BLaER1 (cell line): Measurements from ENCODE around the gene NOL3.

Experiments used
- H3K27ac ChIP-seq: shearing (Covaris generic); formaldehyde crosslinking; 2 replicates; pipeline ENCODE4 v1.8.1; 2022
- H3K27me3 ChIP-seq: shearing (Covaris generic); formaldehyde crosslinking; 2 replicates; pipeline ENCODE4 v1.8.1; 2022
- H3K36me3 ChIP-seq: shearing (Covaris generic); formaldehyde crosslinking; 2 replicates; pipeline ENCODE4 v1.8.1; 2022
- H3K4me1 ChIP-seq: shearing (Covaris generic); formaldehyde crosslinking; 2 replicates; pipeline ENCODE4 v1.8.1; 2022
- H3K4me2 ChIP-seq: shearing (Covaris generic); formaldehyde crosslinking; 2 replicates; pipeline ENCODE4 v1.8.1; 2022
- H3K4me3 ChIP-seq: shearing (Covaris generic); formaldehyde crosslinking; 2 replicates; pipeline ENCODE4 v1.8.1; 2022
- H3K9ac ChIP-seq: shearing (Covaris generic); formaldehyde crosslinking; 2 replicates; pipeline ENCODE4 v1.8.1; 2022
- H3K9me3 ChIP-seq: shearing (Covaris generic); formaldehyde crosslinking; 2 replicates; pipeline ENCODE4 v1.8.1; 2022
- H4K20me1 ChIP-seq: shearing (Covaris generic); formaldehyde crosslinking; 2 replicates; pipeline ENCODE4 v1.8.1; 2022
- Cebpa-rat ChIP-seq: shearing (Covaris generic); IDR thresholded peaks from 2 replicates; pipeline ENCODE4 v1.8.1; 2022

The NOL3 gene

GRCh38 chr16:67187175-67187890 lies 17.0 kb downstream of the NOL3 start:
- no peaks in the 10 kb centered on the region for H3K36me3 ChIP-seq
- TF ChIP-seq Cebpa-rat = no peak
- H3K9me3 ChIP-seq = no peaks in the 10 kb centered on the region
- no peak overlapping the region for H3K4me2 ChIP-seq
- no peak overlapping the region for H3K27ac ChIP-seq
- H3K4me1 ChIP-seq = peaks cover 50% of the 10 kb centered on the region
- no peak overlapping the region for H3K4me3 ChIP-seq
- H3K27me3 ChIP-seq = peaks cover 23% of the 10 kb centered on the region
- peaks cover 13% of the 10 kb centered on the region for H4K20me1 ChIP-seq
- no peak overlapping the region for H3K9ac ChIP-seq

- Histone ChIP-seq H3K4me3 (no peak overlapping the region), H3K27ac (no peak overlapping the region), H3K4me2 (no peak overlapping the region), H3K9ac (no peak overlapping the region), H3K36me3 (peaks cover 4% of the 10 kb centered on the region; the same call in 1 of the 2 replicates), H3K4me1 (peaks cover 50% of the 10 kb centered on the region), H3K27me3 (peaks cover 23% of the 10 kb centered on the region), H3K9me3 (no peaks in the 10 kb centered on the region), H4K20me1 (peaks cover 23% of the 10 kb centered on the region)
- no peak for TF ChIP-seq Cebpa-rat
Observed at GRCh38 chr16:67188323-67188722, 18.0 kb downstream of the NOL3 start.

GRCh38 chr16:67188798-67189197 lies 18.5 kb downstream of the NOL3 start:
- Histone ChIP-seq H3K4me2 (no peak overlapping the region), H3K27ac (no peak overlapping the region), H3K36me3 (peaks cover 9% of the 10 kb centered on the region), H3K9me3 (no peaks in the 10 kb centered on the region), H3K9ac (no peak overlapping the region), H3K27me3 (peaks cover 23% of the 10 kb centered on the region), H3K4me3 (no peak overlapping the region), H4K20me1 (peaks cover 28% of the 10 kb centered on the region), H3K4me1 (peaks cover 54% of the 10 kb centered on the region)
- no peak for TF ChIP-seq Cebpa-rat

GRCh38 chr16:67190041-67190440 lies 19.7 kb downstream of the NOL3 start, which contains the start of gene EXOC3L1:
Gene EXOC3L1, minus strand, starts transcription at chr16:67190136. Its CDS starts 460 bp downstream, at chr16:67189676.
- Histone ChIP-seq H3K27me3 (peaks cover 13% of the 10 kb centered on the region), H3K4me2 (peak within 1 kb of the TSS; percentile 24; the same call in 1 of the 2 replicates), H3K4me3 (no peak within 1 kb of the TSS), H3K27ac (no peak within 1 kb of the TSS), H3K9me3 (no peaks in the 10 kb centered on the region), H3K9ac (no peak within 1 kb of the TSS), H3K4me1 (peaks cover 51% of the 10 kb centered on the region), H4K20me1 (peaks cover 32% of the 10 kb centered on the region), H3K36me3 (peaks cover 21% of the 10 kb centered on the region)
- TF ChIP-seq Cebpa-rat = no peak

GRCh38 chr16:67190448-67191399 lies 20.4 kb downstream of the NOL3 start:
- Histone ChIP-seq H3K4me3 (no peak overlapping the region), H3K27ac (no peak overlapping the region), H3K9ac (no peak overlapping the region), H3K4me1 (peaks cover 46% of the 10 kb centered on the region), H3K36me3 (peaks cover 28% of the 10 kb centered on the region), H4K20me1 (peaks cover 35% of the 10 kb centered on the region), H3K4me2 (peak overlapping the region; percentile 96; the same call in 1 of the 2 replicates), H3K27me3 (peaks cover 6% of the 10 kb centered on the region; the same call in 1 of the 2 replicates), H3K9me3 (no peaks in the 10 kb centered on the region)
- no peak for TF ChIP-seq Cebpa-rat

- Histone ChIP-seq H3K36me3 (peaks cover 36% of the 10 kb centered on the region), H3K27me3 (no peaks in the 10 kb centered on the region), H3K9me3 (no peaks in the 10 kb centered on the region), H3K4me1 (peaks cover 45% of the 10 kb centered on the region), H3K4me2 (peak overlapping the region; percentile 96), H3K9ac (no peak overlapping the region), H4K20me1 (peaks cover 43% of the 10 kb centered on the region), H3K27ac (no peak overlapping the region; the same call in 1 of the 2 replicates), H3K4me3 (peak overlapping the region; percentile 100)
- TF ChIP-seq Cebpa-rat = no peak
Observed at GRCh38 chr16:67191411-67191994, 21.2 kb downstream of the NOL3 start.

- Histone ChIP-seq H3K27me3 (no peaks in the 10 kb centered on the region), H3K27ac (peak within 1 kb of the TSS; percentile 97), H3K9ac (peak within 1 kb of the TSS; percentile 99), H3K4me3 (peak within 1 kb of the TSS; percentile 100), H3K36me3 (peaks cover 42% of the 10 kb centered on the region), H4K20me1 (peaks cover 49% of the 10 kb centered on the region), H3K4me2 (peak within 1 kb of the TSS; percentile 96), H3K4me1 (peaks cover 51% of the 10 kb centered on the region), H3K9me3 (no peaks in the 10 kb centered on the region)
- no peak for TF ChIP-seq Cebpa-rat
Observed at GRCh38 chr16:67191995-67192681, 21.8 kb downstream of the NOL3 start, which contains the start of gene E2F4. Gene E2F4, plus strand, starts transcription at chr16:67192155. Its CDS starts 73 bp downstream, at chr16:67192228.

GRCh38 chr16:67192781-67193361 lies 22.5 kb downstream of the NOL3 start:
- Histone ChIP-seq H4K20me1 (peaks cover 57% of the 10 kb centered on the region), H3K27ac (peak overlapping the region; percentile 97), H3K36me3 (peaks cover 50% of the 10 kb centered on the region), H3K9me3 (no peaks in the 10 kb centered on the region), H3K9ac (peak overlapping the region; percentile 99), H3K27me3 (no peaks in the 10 kb centered on the region), H3K4me1 (peaks cover 58% of the 10 kb centered on the region), H3K4me3 (peak overlapping the region; percentile 100), H3K4me2 (peak overlapping the region; percentile 96)
- no peak for TF ChIP-seq Cebpa-rat
